Neutrophil (primary cell): ENCODE data around the gene WDR81.

ENCODE experiments used
- H3K27ac ChIP-seq: fragments of 200-600 bp; sonication (generic); 2 replicates; pipeline ENCODE4 v1.5.1; 2016; ENCODE audit warnings: mild to moderate bottlenecking, moderate library complexity
- H3K27me3 ChIP-seq: fragments of 200-600 bp; sonication (generic); 2 replicates; pipeline ENCODE4 v1.6.0; 2016; ENCODE audit warnings: mild to moderate bottlenecking
- H3K36me3 ChIP-seq: fragments of 200-600 bp; sonication (generic); 2 replicates; pipeline ENCODE4 v1.5.1; 2017
- H3K4me1 ChIP-seq, 2 experiments: fragments of 200-600 bp in 1 of 2; sonication (generic) in 1 of 2; 1 replicate in 1 of 2; 2 replicates in 1 of 2; pipeline versions ENCODE4 v1.5.1 to v1.6.1; 2013 to 2016; ENCODE audit warnings: low read depth in 1 of 2, low read length in 1 of 2, mild to moderate bottlenecking in 1 of 2, moderate library complexity in 1 of 2; ENCODE audit not compliant: control insufficient read depth in 1 of 2, insufficient read depth in 1 of 2
- H3K4me3 ChIP-seq, 2 experiments: fragments of 200-600 bp in 1 of 2; sonication (generic) in 1 of 2; 1 replicate in 1 of 2; 2 replicates in 1 of 2; pipeline ENCODE4 v1.5.1; 2013 to 2016; ENCODE audit warnings: low read depth in 1 of 2, low read length in 1 of 2, mild to moderate bottlenecking in 1 of 2, moderate library complexity in 1 of 2
- H3K9me3 ChIP-seq: fragments of 200-600 bp; sonication (generic); 2 replicates; pipeline ENCODE4 v1.5.1; 2016
- TF ChIP-seq, protein P1 (sequence below): fragments of 200-600 bp; sonication (generic); IDR thresholded peaks from 2 replicates; pipeline ENCODE4 v1.5.1; 2016; ENCODE audit warnings: antibody characterized with exemption

WDR81 gene

DNA sequence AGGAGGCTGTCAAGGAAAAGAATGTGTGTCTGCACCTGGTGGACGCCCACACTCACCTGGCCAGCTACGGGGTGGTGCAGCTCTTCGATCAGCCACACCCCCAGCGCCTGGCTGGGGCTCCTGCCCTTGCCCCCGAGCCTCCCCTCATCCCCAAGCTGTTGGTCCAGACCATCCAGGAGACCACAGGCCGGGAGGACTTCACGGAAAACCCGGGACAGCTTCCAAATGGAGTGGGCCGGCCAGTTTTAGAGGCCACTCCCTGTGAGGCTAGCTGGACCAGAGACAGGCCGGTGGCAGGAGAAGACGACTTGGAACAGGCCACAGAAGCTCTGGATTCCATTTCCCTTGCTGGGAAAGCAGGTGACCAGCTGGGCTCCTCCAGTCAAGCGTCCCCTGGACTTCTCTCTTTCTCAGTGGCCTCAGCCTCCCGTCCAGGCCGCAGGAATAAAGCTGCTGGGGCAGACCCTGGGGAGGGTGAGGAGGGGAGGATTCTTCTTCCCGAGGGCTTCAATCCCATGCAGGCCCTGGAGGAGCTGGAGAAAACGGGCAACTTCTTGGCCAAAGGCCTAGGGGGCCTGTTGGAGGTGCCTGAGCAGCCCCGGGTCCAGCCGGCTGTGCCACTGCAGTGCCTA lies 2.2 kb downstream of the WDR81 start:
- Histone ChIP-seq H3K9me3 (no peaks in the 10 kb centered on the region), H3K4me1 (peaks cover 15 to 20% of the 10 kb centered on the region in 2 experiments), H3K27ac (no peak overlapping the region), H3K4me3 (no peak overlapping the region), H3K27me3 (no peaks in the 10 kb centered on the region), H3K36me3 (peaks cover 26% of the 10 kb centered on the region)
- TF ChIP-seq, protein P1, sequence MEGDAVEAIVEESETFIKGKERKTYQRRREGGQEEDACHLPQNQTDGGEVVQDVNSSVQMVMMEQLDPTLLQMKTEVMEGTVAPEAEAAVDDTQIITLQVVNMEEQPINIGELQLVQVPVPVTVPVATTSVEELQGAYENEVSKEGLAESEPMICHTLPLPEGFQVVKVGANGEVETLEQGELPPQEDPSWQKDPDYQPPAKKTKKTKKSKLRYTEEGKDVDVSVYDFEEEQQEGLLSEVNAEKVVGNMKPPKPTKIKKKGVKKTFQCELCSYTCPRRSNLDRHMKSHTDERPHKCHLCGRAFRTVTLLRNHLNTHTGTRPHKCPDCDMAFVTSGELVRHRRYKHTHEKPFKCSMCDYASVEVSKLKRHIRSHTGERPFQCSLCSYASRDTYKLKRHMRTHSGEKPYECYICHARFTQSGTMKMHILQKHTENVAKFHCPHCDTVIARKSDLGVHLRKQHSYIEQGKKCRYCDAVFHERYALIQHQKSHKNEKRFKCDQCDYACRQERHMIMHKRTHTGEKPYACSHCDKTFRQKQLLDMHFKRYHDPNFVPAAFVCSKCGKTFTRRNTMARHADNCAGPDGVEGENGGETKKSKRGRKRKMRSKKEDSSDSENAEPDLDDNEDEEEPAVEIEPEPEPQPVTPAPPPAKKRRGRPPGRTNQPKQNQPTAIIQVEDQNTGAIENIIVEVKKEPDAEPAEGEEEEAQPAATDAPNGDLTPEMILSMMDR, result no peak

DNA sequence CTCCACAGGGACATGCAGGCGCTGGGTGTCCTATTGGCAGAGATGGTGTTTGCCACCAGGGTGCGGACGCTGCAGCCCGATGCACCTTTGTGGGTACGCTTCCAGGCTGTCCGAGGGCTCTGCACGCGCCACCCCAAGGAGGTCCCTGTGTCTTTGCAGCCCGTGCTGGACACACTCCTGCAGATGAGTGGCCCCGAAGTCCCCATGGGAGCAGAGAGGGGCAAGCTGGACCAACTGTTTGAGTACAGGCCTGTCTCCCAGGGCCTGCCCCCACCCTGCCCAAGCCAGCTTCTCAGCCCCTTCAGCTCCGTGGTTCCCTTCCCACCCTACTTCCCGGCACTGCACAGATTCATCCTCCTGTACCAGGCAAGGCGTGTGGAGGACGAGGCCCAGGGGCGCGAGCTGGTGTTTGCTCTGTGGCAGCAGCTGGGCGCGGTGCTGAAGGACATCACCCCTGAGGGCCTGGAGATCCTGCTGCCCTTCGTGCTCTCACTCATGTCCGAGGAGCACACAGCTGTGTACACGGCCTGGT lies 2.8 kb downstream of the WDR81 start:
- Histone ChIP-seq H3K4me1 (peaks cover 15 to 20% of the 10 kb centered on the region in 2 experiments), H3K9me3 (no peaks in the 10 kb centered on the region), H3K27me3 (no peaks in the 10 kb centered on the region), H3K4me3 (no peak overlapping the region), H3K27ac (no peak overlapping the region), H3K36me3 (peaks cover 27% of the 10 kb centered on the region)
- TF ChIP-seq, protein P1, result no peak

DNA sequence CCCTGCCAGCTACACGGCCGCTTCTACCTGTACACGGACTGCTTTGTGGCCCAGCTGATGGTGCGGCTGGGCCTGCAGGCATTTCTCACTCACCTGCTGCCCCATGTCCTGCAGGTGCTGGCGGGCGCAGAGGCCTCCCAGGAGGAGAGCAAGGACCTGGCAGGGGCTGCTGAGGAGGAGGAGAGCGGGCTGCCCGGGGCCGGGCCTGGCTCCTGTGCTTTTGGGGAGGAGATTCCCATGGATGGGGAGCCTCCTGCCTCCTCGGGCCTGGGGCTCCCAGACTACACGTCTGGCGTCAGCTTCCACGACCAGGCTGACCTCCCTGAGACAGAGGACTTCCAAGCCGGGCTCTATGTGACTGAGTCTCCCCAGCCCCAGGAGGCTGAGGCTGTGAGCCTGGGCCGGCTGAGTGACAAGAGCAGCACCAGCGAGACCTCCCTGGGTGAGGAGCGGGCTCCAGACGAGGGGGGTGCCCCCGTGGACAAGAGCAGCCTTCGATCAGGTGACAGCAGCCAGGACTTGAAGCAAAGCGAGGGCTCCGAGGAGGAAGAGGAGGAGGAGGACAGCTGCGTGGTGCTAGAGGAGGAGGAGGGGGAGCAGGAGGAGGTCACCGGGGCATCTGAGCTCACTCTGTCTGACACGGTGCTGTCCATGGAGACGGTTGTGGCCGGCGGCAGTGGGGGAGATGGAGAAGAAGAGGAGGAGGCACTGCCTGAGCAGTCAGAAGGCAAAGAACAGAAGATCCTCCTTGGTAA lies 3.5 kb downstream of the WDR81 start:
- H3K9me3 ChIP-seq, result no peaks in the 10 kb centered on the region
- H3K4me3 ChIP-seq, result no peak overlapping the region
- H3K36me3 ChIP-seq, result peaks cover 35% of the 10 kb centered on the region
- no peak overlapping the region for H3K27ac ChIP-seq
- no peaks in the 10 kb centered on the region for H3K27me3 ChIP-seq
- peaks cover 15 to 20% of the 10 kb centered on the region in 2 experiments for H3K4me1 ChIP-seq
- TF ChIP-seq, protein P1, result no peak

DNA sequence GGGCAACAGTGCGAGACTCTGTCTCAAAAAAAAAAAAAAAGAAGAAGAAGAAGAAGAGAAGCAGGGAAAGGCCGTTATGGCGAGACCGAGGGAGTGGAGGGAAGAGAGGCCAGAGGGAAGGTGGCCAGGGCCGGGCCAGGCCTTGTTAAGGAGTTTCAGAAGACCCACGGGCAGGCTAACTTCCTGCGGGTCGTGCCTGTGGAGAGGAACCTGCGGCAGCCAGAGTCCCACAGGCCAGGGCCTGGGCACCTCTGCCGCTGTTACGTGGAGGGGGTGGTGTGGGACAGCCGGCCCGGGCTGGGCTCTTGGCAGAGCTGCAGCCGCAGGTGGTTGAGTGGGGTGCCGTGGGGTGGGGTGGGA lies 5.4 kb downstream of the WDR81 start:
- TF ChIP-seq, protein P1, result no peak
- H3K4me1 ChIP-seq, result peaks cover 7% of the 10 kb centered on the region in 2 experiments
- no peak overlapping the region for H3K4me3 ChIP-seq
- H3K27ac ChIP-seq, result no peak overlapping the region
- H3K36me3 ChIP-seq, result peaks cover 49% of the 10 kb centered on the region
- H3K27me3 ChIP-seq, result no peaks in the 10 kb centered on the region
- H3K9me3 ChIP-seq, result no peaks in the 10 kb centered on the region

DNA sequence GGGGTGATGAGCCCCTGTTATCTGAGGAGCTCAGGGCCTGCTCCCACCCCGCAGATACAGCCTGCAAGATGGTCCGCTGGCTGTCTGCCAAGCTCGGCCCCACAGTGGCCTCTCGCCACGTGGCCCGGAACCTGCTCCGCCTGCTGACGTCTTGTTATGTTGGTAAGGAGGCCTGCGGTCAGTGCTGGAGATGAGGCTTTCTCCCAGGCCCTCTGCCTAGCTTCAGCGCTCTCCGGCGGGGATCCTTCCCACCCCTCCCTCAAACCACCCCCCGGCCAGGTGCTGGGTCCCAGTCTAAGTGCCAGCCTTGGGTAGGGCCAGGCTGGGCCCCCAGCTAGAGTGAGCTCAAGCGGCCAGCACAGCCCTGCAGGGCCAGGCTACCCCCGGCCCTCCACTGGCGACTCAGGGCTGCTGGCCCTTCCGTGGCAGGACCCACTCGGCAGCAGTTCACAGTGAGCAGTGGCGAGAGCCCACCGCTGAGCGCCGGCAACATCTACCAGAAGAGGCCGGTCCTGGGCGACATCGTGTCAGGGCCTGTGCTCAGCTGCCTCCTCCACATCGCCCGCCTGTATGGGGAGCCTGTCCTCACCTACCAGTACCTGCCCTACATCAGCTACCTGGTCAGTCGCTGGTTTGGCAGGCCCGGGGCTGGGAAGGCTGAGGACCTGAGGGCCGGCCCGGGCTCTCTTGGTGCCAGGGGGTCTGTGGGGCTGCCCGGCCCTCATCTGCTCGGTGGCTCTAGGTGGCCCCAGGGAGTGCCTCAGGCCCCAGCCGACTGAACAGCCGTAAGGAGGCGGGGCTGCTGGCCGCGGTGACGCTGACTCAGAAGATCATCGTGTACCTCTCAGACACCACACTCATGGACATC lies 6.1 kb downstream of the WDR81 start:
- H3K4me1 ChIP-seq, result peaks cover under 1 to 1% of the 10 kb centered on the region in 2 experiments
- peaks cover 52% of the 10 kb centered on the region for H3K36me3 ChIP-seq
- no peaks in the 10 kb centered on the region for H3K27me3 ChIP-seq
- no peaks in the 10 kb centered on the region for H3K9me3 ChIP-seq
- H3K27ac ChIP-seq, result no peak overlapping the region
- H3K4me3 ChIP-seq, result no peak overlapping the region
- TF ChIP-seq, protein P1, result no peak
